WTC11 (cell line): ENCODE results near the gene PRLR. TPM values are rescaled to one million over a fixed set of nuclear protein-coding genes. Genes with fewer than 3 reads are reported as not detected.

ENCODE experiments used
- ATAC-seq: fragments of 200-7000 bp; cut with Tn5 transposase; 2 replicates; pipeline ENCODE4 v1.10.0; 2021; ENCODE audit warnings: mild to moderate bottlenecking, moderate library complexity
- CTCF ChIA-PET: fragments of 300-600 bp; sonication (Branson Sonifier 250); formaldehyde crosslinking; loops from one replicate; lab custom pipeline; 2021; ENCODE audit warnings: antibody characterized with exemption; lab: Charles Lee
- POLR2A ChIA-PET: fragments of 350-600 bp; sonication (Branson Sonifier 250); formaldehyde crosslinking; loops from one replicate; lab custom pipeline; 2021; ENCODE audit warnings: antibody characterized with exemption; lab: Charles Lee
- DNase-seq: peaks from one replicate; pipeline ENCODE4 v3.0.0; 2021; ENCODE audit warnings: low spot score
- H3K27ac Mint-ChIP-seq: 2 replicates; pipeline ENCODE4 v1.8.0; 2021; ENCODE audit warnings: mixed read lengths
- H3K27me3 Mint-ChIP-seq: 2 replicates; pipeline ENCODE4 v1.8.0; 2021; ENCODE audit warnings: low read depth, mild to moderate bottlenecking, moderate library complexity, mixed read lengths
- H3K36me3 Mint-ChIP-seq: 2 replicates; pipeline ENCODE4 v1.8.0; 2021; ENCODE audit warnings: mixed read lengths
- H3K4me1 Mint-ChIP-seq: 2 replicates; pipeline ENCODE4 v1.8.0; 2022; ENCODE audit warnings: mixed read lengths
- H3K4me3 Mint-ChIP-seq: 2 replicates; pipeline ENCODE4 v1.8.0; 2021; ENCODE audit warnings: mild to moderate bottlenecking, moderate library complexity, mixed read lengths
- H3K9me3 Mint-ChIP-seq: 2 replicates; pipeline ENCODE4 v1.8.0; 2021; ENCODE audit warnings: mixed read lengths
- AR ChIP-seq: fragments of 250-450 bp; sonication (Bioruptor Pico); IDR thresholded peaks from 2 replicates; pipeline ENCODE4 v1.9.0; 2021; ENCODE audit warnings: mild to moderate bottlenecking
- ATF2 ChIP-seq: sonication (generic); formaldehyde crosslinking; IDR thresholded peaks from 2 replicates; pipeline ENCODE4 v1.8.1; 2022; ENCODE audit warnings: low read depth, missing genetic modification reagents, borderline replicate concordance
- ATF6 ChIP-seq: sonication (generic); formaldehyde crosslinking; IDR thresholded peaks from 2 replicates; pipeline ENCODE4 v1.8.1; 2023; ENCODE audit warnings: mild to moderate bottlenecking, missing genetic modification reagents
- CBFB ChIP-seq: sonication (generic); formaldehyde crosslinking; IDR thresholded peaks from 2 replicates; pipeline ENCODE4 v1.8.1; 2022; ENCODE audit warnings: mild to moderate bottlenecking, low read depth, missing genetic modification reagents
- CDX4 ChIP-seq: fragments of 250-450 bp; sonication (Bioruptor Pico); IDR thresholded peaks from 2 replicates; pipeline ENCODE4 v1.9.0; 2021; ENCODE audit warnings: moderate library complexity, mild to moderate bottlenecking, inconsistent platforms, borderline replicate concordance
- CREB1 ChIP-seq: sonication (generic); formaldehyde crosslinking; IDR thresholded peaks from 2 replicates; pipeline ENCODE4 v1.8.0; 2023; ENCODE audit warnings: mild to moderate bottlenecking, missing genetic modification reagents
- ESRRA ChIP-seq: sonication (generic); formaldehyde crosslinking; IDR thresholded peaks from 2 replicates; pipeline ENCODE4 v1.8.1; 2022; ENCODE audit warnings: mild to moderate bottlenecking, missing genetic modification reagents, borderline replicate concordance
- IRF1 ChIP-seq: sonication (generic); formaldehyde crosslinking; IDR thresholded peaks from 2 replicates; pipeline ENCODE4 v1.8.0; 2023; ENCODE audit warnings: missing genetic modification reagents
- NFATC4 ChIP-seq: fragments of 250-450 bp; sonication (Bioruptor Pico); IDR thresholded peaks from 2 replicates; pipeline ENCODE4 v1.9.0; 2021; ENCODE audit warnings: mild to moderate bottlenecking
- NFE2L1 ChIP-seq: sonication (generic); formaldehyde crosslinking; IDR thresholded peaks from 2 replicates; pipeline ENCODE4 v1.8.1; 2023; ENCODE audit warnings: missing genetic modification reagents
- SMAD3 ChIP-seq: sonication (generic); formaldehyde crosslinking; IDR thresholded peaks from 2 replicates; pipeline ENCODE4 v1.8.0; 2022; ENCODE audit warnings: missing genetic modification reagents, mild to moderate bottlenecking, borderline replicate concordance
- SMAD4 ChIP-seq: sonication (generic); formaldehyde crosslinking; IDR thresholded peaks from 2 replicates; pipeline ENCODE4 v1.8.0; 2022; ENCODE audit warnings: mild to moderate bottlenecking, missing genetic modification reagents
- TP53 ChIP-seq: sonication (generic); formaldehyde crosslinking; IDR thresholded peaks from 2 replicates; pipeline ENCODE4 v1.8.1; 2023; ENCODE audit warnings: mild to moderate bottlenecking, missing genetic modification reagents
- USF1 ChIP-seq: sonication (generic); formaldehyde crosslinking; IDR thresholded peaks from 2 replicates; pipeline ENCODE4 v1.8.0; 2022; ENCODE audit warnings: mild to moderate bottlenecking, missing genetic modification reagents
- USF2 ChIP-seq: sonication (generic); formaldehyde crosslinking; IDR thresholded peaks from 2 replicates; pipeline ENCODE4 v1.8.1; 2023; ENCODE audit warnings: mild to moderate bottlenecking, missing genetic modification reagents, moderate library complexity
- ZBTB21 ChIP-seq: sonication (generic); formaldehyde crosslinking; IDR thresholded peaks from 2 replicates; pipeline ENCODE4 v1.8.1; 2023; ENCODE audit warnings: mild to moderate bottlenecking, missing genetic modification reagents, borderline replicate concordance
- ZNF138 ChIP-seq: sonication (generic); formaldehyde crosslinking; conservative IDR thresholded peaks from 2 replicates; pipeline ENCODE4 v1.8.1; 2022; ENCODE audit warnings: mild to moderate bottlenecking, moderate library complexity, missing genetic modification reagents
- ZNF425 ChIP-seq: fragments of 250-450 bp; sonication (Bioruptor Pico); conservative IDR thresholded peaks from 2 replicates; pipeline ENCODE4 v1.9.0; 2021; ENCODE audit warnings: mild to moderate bottlenecking
- ZNF532 ChIP-seq: fragments of 250-450 bp; sonication (Bioruptor Pico); IDR thresholded peaks from 2 replicates; pipeline ENCODE4 v1.9.0; 2021; ENCODE audit warnings: mild to moderate bottlenecking, borderline replicate concordance
- total RNA-seq: library from RNA; stranded (reverse); gene quantifications from 3 replicates; pipeline ENCODE4 v1.2.3, GENCODE V29; 2021

The PRLR gene
- total RNA-seq, 1 experiment from 2014 or later: 3.2 TPM

GRCh38 chr5:35029333-35029732, 201.0 kb downstream of the PRLR start:
- ATAC-seq (no peak), DNase-seq (no peak)
- ChIA-PET CTCF (interaction anchor here (1.1 kb wide), 1 partner anchor 26 kb away, joined by 4 read pairs; no protein-coding TSS in a partner anchor), POLR2A (no interaction called here)
- Mint-ChIP-seq H3K4me3 (no peak overlapping the region), H3K27me3 (no peaks in the 10 kb centered on the region), H3K36me3 (no peaks in the 10 kb centered on the region), H3K27ac (no peak overlapping the region), H3K9me3 (no peaks in the 10 kb centered on the region), H3K4me1 (peaks cover 8% of the 10 kb centered on the region)
- no peak for TF ChIP-seq ZNF425 (CRISPR knock-in tag)
- TF ChIP-seq USF2 (CRISPR knock-in tag): no peak
- no peak for TF ChIP-seq ESRRA (CRISPR knock-in tag)
- TF ChIP-seq SMAD4 (CRISPR knock-in tag): no peak
- TF ChIP-seq TP53: no peak
- no peak for TF ChIP-seq SMAD3 (CRISPR knock-in tag)
- no peak for TF ChIP-seq ZNF138 (CRISPR knock-in tag)
- TF ChIP-seq CBFB (CRISPR knock-in tag): no peak
- TF ChIP-seq NFATC4 (CRISPR knock-in tag): no peak
- TF ChIP-seq ATF6 (CRISPR knock-in tag): no peak
- no peak for TF ChIP-seq USF1 (CRISPR knock-in tag)
- TF ChIP-seq NFE2L1 (CRISPR knock-in tag): no peak

GRCh38 chr5:35026941-35027340, 203.3 kb downstream of the PRLR start:
- POLR2A ChIA-PET: no interaction called here
- no peak for ATAC-seq
- TF ChIP-seq CDX4 (CRISPR knock-in tag) (no peak), ZBTB21 (CRISPR knock-in tag) (no peak), AR (no peak), CREB1 (CRISPR knock-in tag) (no peak), SMAD4 (CRISPR knock-in tag) (no peak), ATF2 (CRISPR knock-in tag) (no peak), IRF1 (CRISPR knock-in tag) (no peak), ZNF532 (no peak)

More at GRCh38 chr5:35026941-35027340, 203.3 kb downstream of the PRLR start:
- DNase-seq: no peak
- Mint-ChIP-seq H3K27ac (no peak overlapping the region), H3K4me3 (no peak overlapping the region), H3K9me3 (no peaks in the 10 kb centered on the region), H3K27me3 (no peaks in the 10 kb centered on the region), H3K4me1 (peaks cover 8% of the 10 kb centered on the region), H3K36me3 (no peaks in the 10 kb centered on the region)
- CTCF ChIA-PET: interaction anchor here (1.5 kb wide), 1 partner anchor 23 kb away, joined by 7 read pairs; no protein-coding TSS in a partner anchor
